Kidney epithelial cell (primary cell): Measurements from ENCODE around the gene SLC13A2. TPM values are rescaled to one million over a fixed set of nuclear protein-coding genes. Genes with fewer than 3 reads are reported as not detected.

Source experiments
- DNase-seq: peaks from one replicate; pipeline ENCODE4 v3.0.0-alpha.2; 2010; ENCODE audit warnings: low read depth
- H3K27me3 ChIP-seq: 2 replicates; pipeline ENCODE4 v1.6.0; 2011; ENCODE audit warnings: low read length; ENCODE audit not compliant: control insufficient read depth, insufficient read depth
- H3K36me3 ChIP-seq: 2 replicates; pipeline ENCODE4 v1.5.1; 2011; ENCODE audit warnings: low read length; ENCODE audit not compliant: control insufficient read depth, insufficient read depth
- H3K4me3 ChIP-seq: 2 replicates; pipeline ENCODE4 v1.5.1; 2011; ENCODE audit warnings: low read depth, mild to moderate bottlenecking, control low read depth, low read length
- CTCF ChIP-seq: IDR thresholded peaks from 2 replicates; pipeline ENCODE4 v1.5.1; 2011; ENCODE audit warnings: mild to moderate bottlenecking, moderate library complexity, low read length, control low read depth, inconsistent platforms; ENCODE audit not compliant: insufficient read depth, poor library complexity, severe bottlenecking
- total RNA-seq: library from RNA; depleted of rRNA; stranded (reverse); fragments of >200 nt; gene quantifications from 2 replicates; pipeline ENCODE4 v1.2.3, GENCODE V29; 2015

SLC13A2 gene
- total RNA-seq, 1 donor from 2014 or later = not detected

- Histone ChIP-seq H3K36me3 (no peaks in the 10 kb centered on the region), H3K27me3 (peaks cover 12% of the 10 kb centered on the region), H3K4me3 (no peak overlapping the region)
- no peak for DNase-seq
- no peak for TF ChIP-seq CTCF
Measured at GRCh38 chr17:28469376-28469775, 4.1 kb upstream of the SLC13A2 start.

- TF ChIP-seq CTCF = no peak
- no peaks in the 10 kb centered on the region for H3K36me3 ChIP-seq
- no peak overlapping the region for H3K4me3 ChIP-seq
- DNase-seq = no peak
- H3K27me3 ChIP-seq = peaks cover 12% of the 10 kb centered on the region
Measured at GRCh38 chr17:28470266-28470913, 3.1 kb upstream of the SLC13A2 start.

- DNase-seq = no peak
- Histone ChIP-seq H3K27me3 (peaks cover 12% of the 10 kb centered on the region), H3K4me3 (no peak overlapping the region), H3K36me3 (no peaks in the 10 kb centered on the region)
- TF ChIP-seq CTCF = no peak
Measured at GRCh38 chr17:28470914-28471366, 2.5 kb upstream of the SLC13A2 start.

GRCh38 chr17:28471531-28472342 is 1.7 kb upstream of the SLC13A2 start:
- Histone ChIP-seq H3K27me3 (peaks cover 9% of the 10 kb centered on the region), H3K36me3 (no peaks in the 10 kb centered on the region), H3K4me3 (no peak overlapping the region)
- DNase-seq = no peak
- no peak for TF ChIP-seq CTCF

GRCh38 chr17:28472871-28473497 is 460 bp upstream of the SLC13A2 start:
- no peak for TF ChIP-seq CTCF
- DNase-seq = no peak
- Histone ChIP-seq H3K4me3 (no peak overlapping the region), H3K27me3 (peaks cover 9% of the 10 kb centered on the region), H3K36me3 (no peaks in the 10 kb centered on the region)
